CD14-positive monocyte (primary cell): ENCODE results near the gene TPD52L1. TPM values are rescaled to one million over a fixed set of nuclear protein-coding genes. Genes with fewer than 3 reads are reported as not detected.

ENCODE experiments used
- DNase-seq, 3 donors: peaks; one replicate each; pipeline ENCODE4 v3.0.0-alpha.2; 2011 to 2022
- H2AFZ ChIP-seq: 2 replicates; pipeline ENCODE4 v1.6.0; 2012; ENCODE audit warnings: mild to moderate bottlenecking, low read depth, low read length, inconsistent platforms; ENCODE audit not compliant: insufficient read depth, poor library complexity, severe bottlenecking
- H3K27ac ChIP-seq, 2 donors: 1 replicate in 1 of 2; 2 replicates in 1 of 2; pipeline ENCODE4 v1.5.1; 2012 to 2013; ENCODE audit warnings: low read length in 2 of 2, control low read depth in 1 of 2, inconsistent platforms in 1 of 2, low read depth in 1 of 2, mild to moderate bottlenecking in 1 of 2
- H3K27me3 ChIP-seq, 2 donors: one replicate each; pipeline versions ENCODE4 v1.6.0 to v1.6.1; 2011 to 2013; ENCODE audit warnings: low read length in 2 of 2; ENCODE audit not compliant: control insufficient read depth in 2 of 2, insufficient read depth in 2 of 2
- H3K36me3 ChIP-seq, 2 donors: replicated peaks in 1 of 2; 1 replicate in 1 of 2; 2 replicates in 1 of 2; pipeline versions ENCODE4 v1.5.1 to v1.6.1; 2012 to 2013; ENCODE audit warnings: low read length in 2 of 2, control low read depth in 1 of 2, inconsistent platforms in 1 of 2, mild to moderate bottlenecking in 1 of 2; ENCODE audit not compliant: insufficient read depth in 2 of 2, control insufficient read depth in 1 of 2
- H3K4me1 ChIP-seq, 2 donors: 1 replicate in 1 of 2; 2 replicates in 1 of 2; pipeline versions ENCODE4 v1.5.1 to v1.6.1; 2012 to 2013; ENCODE audit warnings: low read length in 2 of 2, control low read depth in 1 of 2, inconsistent platforms in 1 of 2, mild to moderate bottlenecking in 1 of 2, moderate library complexity in 1 of 2; ENCODE audit not compliant: insufficient read depth in 2 of 2, control insufficient read depth in 1 of 2
- H3K4me2 ChIP-seq: replicated peaks from 2 replicates; pipeline ENCODE3; 2012; ENCODE audit warnings: low read length, moderate library complexity, mild to moderate bottlenecking; ENCODE audit not compliant: poor library complexity, severe bottlenecking; ENCODE audit errors: extremely low read depth
- H3K4me3 ChIP-seq, 3 experiments: fragments of 200-600 bp in 1 of 3; sonication (generic) in 1 of 3; replicated peaks in 1 of 3; 1 replicate in 2 of 3; 2 replicates in 1 of 3; pipeline ENCODE4 v1.5.1; 2011 to 2013; ENCODE audit warnings: low read length in 3 of 3, mild to moderate bottlenecking in 3 of 3, control low read depth in 2 of 3, low read depth in 2 of 3, inconsistent platforms in 1 of 3, moderate library complexity in 1 of 3
- H3K79me2 ChIP-seq: 2 replicates; pipeline ENCODE4 v1.6.0; 2012; ENCODE audit warnings: mild to moderate bottlenecking, control low read depth, inconsistent platforms, low read length, moderate library complexity; ENCODE audit not compliant: insufficient read depth
- H3K9ac ChIP-seq: 2 replicates; pipeline ENCODE4 v1.6.0; 2017; ENCODE audit warnings: low read length, mild to moderate bottlenecking; ENCODE audit not compliant: insufficient read depth, poor library complexity, severe bottlenecking
- H3K9me3 ChIP-seq, 2 donors: replicated peaks in 1 of 2; 1 replicate in 1 of 2; 2 replicates in 1 of 2; pipeline versions ENCODE4 v1.5.1 to v1.6.1; 2012 to 2013; ENCODE audit warnings: low read length in 2 of 2, control low read depth in 1 of 2; ENCODE audit not compliant: control insufficient read depth in 1 of 2, insufficient read depth in 1 of 2
- H4K20me1 ChIP-seq: 2 replicates; pipeline ENCODE4 v1.6.0; 2012; ENCODE audit warnings: mild to moderate bottlenecking, low read length, control low read depth, moderate library complexity; ENCODE audit not compliant: insufficient read depth
- H3K27ac Mint-ChIP-seq, 7 donors: one replicate each; pipeline ENCODE4 v1.8.0; 2020; ENCODE audit warnings: mild to moderate bottlenecking in 7 of 7, mixed read lengths in 7 of 7, moderate library complexity in 6 of 7, inconsistent platforms in 2 of 7
- H3K27me3 Mint-ChIP-seq, 3 donors: one replicate each; pipeline ENCODE4 v1.8.0; 2021 to 2022; ENCODE audit warnings: low read depth in 3 of 3, mild to moderate bottlenecking in 3 of 3, mixed read lengths in 3 of 3, moderate library complexity in 3 of 3, inconsistent platforms in 1 of 3
- H3K36me3 Mint-ChIP-seq, 2 donors: one replicate each; pipeline ENCODE4 v1.8.0; 2020; ENCODE audit warnings: mixed read lengths in 2 of 2, inconsistent platforms in 1 of 2, mild to moderate bottlenecking in 1 of 2
- H3K4me1 Mint-ChIP-seq: one replicate; pipeline ENCODE4 v1.8.0; 2020; ENCODE audit warnings: mild to moderate bottlenecking, mixed read lengths
- H3K4me3 Mint-ChIP-seq, 2 donors: one replicate each; pipeline ENCODE4 v1.8.0; 2020; ENCODE audit warnings: mild to moderate bottlenecking in 2 of 2, mixed read lengths in 2 of 2, moderate library complexity in 1 of 2
- H3K9me3 Mint-ChIP-seq, 7 donors: one replicate each; pipeline ENCODE4 v1.8.0; 2020 to 2022; ENCODE audit warnings: mixed read lengths in 7 of 7, mild to moderate bottlenecking in 6 of 7, moderate library complexity in 6 of 7, inconsistent platforms in 2 of 7
- CTCF ChIP-seq: fragments of 200-600 bp; IDR thresholded peaks from one replicate; pipeline ENCODE4 v1.8.0; 2022; ENCODE audit warnings: antibody characterized with exemption, mild to moderate bottlenecking
- WGBS: methylation state at CpG from one replicate; pipeline ENCODE4 v1.1.5; 2013; ENCODE audit warnings: missing lambda C conversion rate; ENCODE audit not compliant: insufficient coverage; 5-methylcytosine and 5-hydroxymethylcytosine counted together
- intact Hi-C, 2 donors: fragments of 100-400 bp; cut with micrococcal nuclease; formaldehyde crosslinking; loops; one replicate each; pipeline versions ENCODE4 v1.15.0 to v1.15.1; 2023
- polyA plus RNA-seq, 3 donors: library from polyadenylated mRNA; depleted of rRNA in 1 of 3; unstranded in 2 of 3; stranded (reverse) in 1 of 3; fragments of 300-500 nt in 2 of 3; fragments of >200 nt in 1 of 3; fragmentation: Illumina TruSeq in 2 of 3; gene quantifications; 1 replicate in 2 of 3; 2 replicates in 1 of 3; pipeline ENCODE4 v1.2.3, GENCODE V29; 2012 to 2021

TPD52L1 gene
- polyA plus RNA-seq, 3 donors, result not detected

GRCh38 chr6:125264476-125264875, 110.9 kb downstream of the TPD52L1 start:
- no peaks in the 10 kb centered on the region for H3K79me2 ChIP-seq
- Mint-ChIP-seq H3K4me3 (no peak overlapping the region), H3K27ac (no peak overlapping the region), H3K9me3 (peaks cover 4 to 17% (median 7%) of the 10 kb centered on the region in 7 donors), H3K27me3 (no peaks in the 10 kb centered on the region), H3K4me1 (peaks cover under 1% of the 10 kb centered on the region), H3K36me3 (peaks cover 0 to 2% of the 10 kb centered on the region in 2 donors)
- no peak overlapping the region for H3K27ac ChIP-seq
- H3K9ac ChIP-seq, result no peak overlapping the region
- H3K27me3 ChIP-seq, result no peaks in the 10 kb centered on the region
- H2AFZ ChIP-seq, result no peak overlapping the region
- no peaks in the 10 kb centered on the region for H4K20me1 ChIP-seq
- peaks cover 0 to under 1% of the 10 kb centered on the region in 2 donors for H3K4me1 ChIP-seq
- DNase-seq, result no peak
- no peak overlapping the region for H3K4me3 ChIP-seq
- no peak overlapping the region for H3K4me2 ChIP-seq
- no CpG with 5 or more reads among the region's 4 CpGs for WGBS
- TF ChIP-seq CTCF, result no peak
- H3K9me3 ChIP-seq, result peaks cover 0 to 8% of the 10 kb centered on the region in 2 donors
- H3K36me3 ChIP-seq, result no peaks in the 10 kb centered on the region
- intact Hi-C loops, result no loop called here

- Mint-ChIP-seq H3K36me3 (peaks cover 10 to 18% of the 10 kb centered on the region in 2 donors), H3K9me3 (peaks cover 0 to 2% (median 1%) of the 10 kb centered on the region in 7 donors), H3K4me1 (no peaks in the 10 kb centered on the region), H3K27me3 (no peaks in the 10 kb centered on the region), H3K4me3 (no peak overlapping the region), H3K27ac (peak overlapping the region in 1 of 7 donors; percentile 13)
- no peak for DNase-seq
- Histone ChIP-seq H3K9ac (no peak overlapping the region), H3K4me2 (no peak overlapping the region), H3K27ac (no peak overlapping the region), H3K4me3 (no peak overlapping the region), H3K36me3 (peaks cover 7 to 12% of the 10 kb centered on the region in 2 donors), H4K20me1 (no peaks in the 10 kb centered on the region), H3K4me1 (no peaks in the 10 kb centered on the region), H3K27me3 (no peaks in the 10 kb centered on the region), H2AFZ (no peak overlapping the region), H3K79me2 (no peaks in the 10 kb centered on the region), H3K9me3 (no peaks in the 10 kb centered on the region)
- 97% methylated on average over 12 of the region's 12 CpGs for WGBS
- TF ChIP-seq CTCF, result no peak
- intact Hi-C loops, result no loop called here
These were observed 114.4 kb downstream of the TPD52L1 start for GRCh38 chr6:125267806-125268523.
